ENCODE measurements around the gene CCDC178.
"Not testable (repeated sequence)": the region's sequence is repeated elsewhere in the genome, so short reads cannot be mapped to it uniquely, and the experiment has no call there.

The CCDC178 gene

GRCh38 chr18:33404244-33404873 is 36.2 kb downstream of the CCDC178 start:
- H3K4me2 ChIP-seq (ENCODE audit: low read depth, low read length, poor library complexity, severe bottlenecking) = no peak overlapping the region
- TF ChIP-seq EZH2phosphoT487 (conservative IDR thresholded peaks at IDR 0.05; ENCODE audit: low read length) = no peak
- peak; percentile 49 for TF ChIP-seq CTCF (IDR thresholded peaks at IDR 0.05; ENCODE audit: insufficient read depth, low read length, poor library complexity, severe bottlenecking)
- H3K79me2 ChIP-seq (ENCODE audit: insufficient read depth, low read length) = no peaks in the 10 kb centered on the region
- no peak overlapping the region for H3K4me3 ChIP-seq (ENCODE audit: insufficient read depth, low read length, poor library complexity, severe bottlenecking)
- no peaks in the 10 kb centered on the region; the same call in 1 of the 2 replicates for H4K20me1 ChIP-seq (ENCODE audit: low read depth, low read length)
- H3K36me3 ChIP-seq (ENCODE audit: low read length) = no peaks in the 10 kb centered on the region
- H3K9ac ChIP-seq (ENCODE audit: low read length) = no peak overlapping the region
- no peaks in the 10 kb centered on the region for H3F3A ChIP-seq (ENCODE audit: insufficient read depth)
- H2AFZ ChIP-seq (ENCODE audit: low read depth, low read length, severe bottlenecking) = no peak overlapping the region
- no peaks in the 10 kb centered on the region for H3K27me3 ChIP-seq (ENCODE audit: low read length)
- no peaks in the 10 kb centered on the region for H3K9me2 ChIP-seq (replicated peaks; ENCODE audit: insufficient read depth, low read length)
- no peak overlapping the region for H3K27ac ChIP-seq (ENCODE audit: low read depth, low read length)
- H3K9me3 ChIP-seq (ENCODE audit: insufficient read depth, low read length) = no peaks in the 10 kb centered on the region

GRCh38 chr18:33398939-33399338 is 41.6 kb downstream of the CCDC178 start:
- H3K79me2 ChIP-seq (ENCODE audit: insufficient read depth, low read length); H3K9me3 ChIP-seq (ENCODE audit: insufficient read depth, low read length); H4K20me1 ChIP-seq (ENCODE audit: low read depth, low read length); H3K4me3 ChIP-seq (ENCODE audit: insufficient read depth, low read length, poor library complexity, severe bottlenecking); H3K36me3 ChIP-seq (ENCODE audit: low read length); H2AFZ ChIP-seq (ENCODE audit: low read depth, low read length, severe bottlenecking); H3K9ac ChIP-seq (ENCODE audit: low read length); H3K27me3 ChIP-seq (ENCODE audit: low read length); H3K27ac ChIP-seq (ENCODE audit: low read depth, low read length); H3K4me2 ChIP-seq (ENCODE audit: low read depth, low read length, poor library complexity, severe bottlenecking); H3F3A ChIP-seq (ENCODE audit: insufficient read depth); H3K9me2 ChIP-seq (replicated peaks; ENCODE audit: insufficient read depth, low read length): not testable (repeated sequence)

GRCh38 chr18:33375829-33376228 is 64.7 kb downstream of the CCDC178 start:
- no peak overlapping the region for H3K4me2 ChIP-seq (ENCODE audit: low read depth, low read length, poor library complexity, severe bottlenecking)
- H3K4me3 ChIP-seq (ENCODE audit: insufficient read depth, low read length, poor library complexity, severe bottlenecking) = no peak overlapping the region
- no peak overlapping the region for H3K27ac ChIP-seq (ENCODE audit: low read depth, low read length)
- H3K9me2 ChIP-seq (replicated peaks; ENCODE audit: insufficient read depth, low read length) = no peaks in the 10 kb centered on the region
- no peak overlapping the region for H2AFZ ChIP-seq (ENCODE audit: low read depth, low read length, severe bottlenecking)
- no peaks in the 10 kb centered on the region for H3K36me3 ChIP-seq (ENCODE audit: low read length)
- no peak overlapping the region for H3K9ac ChIP-seq (ENCODE audit: low read length)
- no peaks in the 10 kb centered on the region for H3K9me3 ChIP-seq (ENCODE audit: insufficient read depth, low read length)
- TF ChIP-seq CTCF (IDR thresholded peaks at IDR 0.05; ENCODE audit: insufficient read depth, low read length, poor library complexity, severe bottlenecking) (no peak), EZH2phosphoT487 (conservative IDR thresholded peaks at IDR 0.05; ENCODE audit: low read length) (no peak)
- no peaks in the 10 kb centered on the region for H3K79me2 ChIP-seq (ENCODE audit: insufficient read depth, low read length)
- no peaks in the 10 kb centered on the region for H3K27me3 ChIP-seq (ENCODE audit: low read length)
- no peaks in the 10 kb centered on the region for H4K20me1 ChIP-seq (ENCODE audit: low read depth, low read length)
- no peaks in the 10 kb centered on the region for H3F3A ChIP-seq (ENCODE audit: insufficient read depth)

- H3K9me3 ChIP-seq (ENCODE audit: insufficient read depth, low read length) = no peaks in the 10 kb centered on the region
- H3K79me2 ChIP-seq (ENCODE audit: insufficient read depth, low read length) = no peaks in the 10 kb centered on the region
- H2AFZ ChIP-seq (ENCODE audit: low read depth, low read length, severe bottlenecking) = no peak overlapping the region
- no peaks in the 10 kb centered on the region for H3K9me2 ChIP-seq (replicated peaks; ENCODE audit: insufficient read depth, low read length)
- H3F3A ChIP-seq (ENCODE audit: insufficient read depth) = no peaks in the 10 kb centered on the region
- no peaks in the 10 kb centered on the region for H3K36me3 ChIP-seq (ENCODE audit: low read length)
- TF ChIP-seq EZH2phosphoT487 (conservative IDR thresholded peaks at IDR 0.05; ENCODE audit: low read length) (no peak), CTCF (IDR thresholded peaks at IDR 0.05; ENCODE audit: insufficient read depth, low read length, poor library complexity, severe bottlenecking) (no peak)
- H3K4me3 ChIP-seq (ENCODE audit: insufficient read depth, low read length, poor library complexity, severe bottlenecking) = no peak overlapping the region
- H4K20me1 ChIP-seq (ENCODE audit: low read depth, low read length) = no peaks in the 10 kb centered on the region
- no peaks in the 10 kb centered on the region for H3K27me3 ChIP-seq (ENCODE audit: low read length)
- no peak overlapping the region for H3K27ac ChIP-seq (ENCODE audit: low read depth, low read length)
- H3K4me2 ChIP-seq (ENCODE audit: low read depth, low read length, poor library complexity, severe bottlenecking) = no peak overlapping the region
- no peak overlapping the region for H3K9ac ChIP-seq (ENCODE audit: low read length)
Observed at GRCh38 chr18:33372442-33372841, 68.1 kb downstream of the CCDC178 start.

All from SU-DHL-6 (cell line).